ENCODE measurements around the gene ADGRG4. TPM values are rescaled to one million over a fixed set of nuclear protein-coding genes. Genes with fewer than 3 reads are reported as not detected.
"Not testable (repeated sequence)": the region's sequence is repeated elsewhere in the genome, so short reads cannot be mapped to it uniquely, and the experiment has no call there.

Gene ADGRG4
- total RNA-seq, 2 donors from 2014 or later: not detected

DNA sequence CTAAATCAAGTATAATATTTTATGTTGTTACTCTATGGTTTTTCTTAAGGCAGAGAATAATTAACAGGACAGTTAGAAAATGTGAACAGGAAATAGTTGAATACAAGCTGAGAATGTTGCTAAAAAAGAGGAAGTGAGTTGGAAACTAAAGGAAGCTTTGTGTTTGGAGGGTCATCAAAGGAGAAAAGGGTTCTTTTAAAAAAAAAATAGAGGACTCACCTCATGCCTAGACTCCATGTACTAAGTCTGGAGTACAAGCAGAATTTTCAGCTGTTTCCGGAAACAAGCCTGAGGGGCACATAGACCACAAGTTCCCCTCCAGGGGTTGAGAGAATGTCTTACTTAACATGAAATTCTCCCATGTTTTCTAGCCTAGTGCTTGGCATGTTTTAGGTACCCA, 29.5 kb upstream of the ADGRG4 start:
- WGBS, 2 donors: 67 to 75% methylated on average over 1 of the region's 1 CpG
- H3K4me1 ChIP-seq: no peaks in the 10 kb centered on the region
- H3K36me3 ChIP-seq (replicated peaks in 1 of 2; ENCODE audit: insufficient read depth in 1 of 2, low read depth in 2 of 2): no peaks in the 10 kb centered on the region
- DNase-seq: no peak
- intact Hi-C loops (cut with DNase I): no loop called here
- no peak overlapping the region for H3K4me3 ChIP-seq
- no peaks in the 10 kb centered on the region for H3K9me3 ChIP-seq
- no peak for ATAC-seq
- TF ChIP-seq POLR2A (IDR thresholded peaks at IDR 0.05): no peak
- TF ChIP-seq, protein P1, sequence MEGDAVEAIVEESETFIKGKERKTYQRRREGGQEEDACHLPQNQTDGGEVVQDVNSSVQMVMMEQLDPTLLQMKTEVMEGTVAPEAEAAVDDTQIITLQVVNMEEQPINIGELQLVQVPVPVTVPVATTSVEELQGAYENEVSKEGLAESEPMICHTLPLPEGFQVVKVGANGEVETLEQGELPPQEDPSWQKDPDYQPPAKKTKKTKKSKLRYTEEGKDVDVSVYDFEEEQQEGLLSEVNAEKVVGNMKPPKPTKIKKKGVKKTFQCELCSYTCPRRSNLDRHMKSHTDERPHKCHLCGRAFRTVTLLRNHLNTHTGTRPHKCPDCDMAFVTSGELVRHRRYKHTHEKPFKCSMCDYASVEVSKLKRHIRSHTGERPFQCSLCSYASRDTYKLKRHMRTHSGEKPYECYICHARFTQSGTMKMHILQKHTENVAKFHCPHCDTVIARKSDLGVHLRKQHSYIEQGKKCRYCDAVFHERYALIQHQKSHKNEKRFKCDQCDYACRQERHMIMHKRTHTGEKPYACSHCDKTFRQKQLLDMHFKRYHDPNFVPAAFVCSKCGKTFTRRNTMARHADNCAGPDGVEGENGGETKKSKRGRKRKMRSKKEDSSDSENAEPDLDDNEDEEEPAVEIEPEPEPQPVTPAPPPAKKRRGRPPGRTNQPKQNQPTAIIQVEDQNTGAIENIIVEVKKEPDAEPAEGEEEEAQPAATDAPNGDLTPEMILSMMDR (IDR thresholded peaks at IDR 0.05): no peak
- H3K27me3 ChIP-seq: no peaks in the 10 kb centered on the region
- H3K27ac ChIP-seq: no peak overlapping the region

DNA sequence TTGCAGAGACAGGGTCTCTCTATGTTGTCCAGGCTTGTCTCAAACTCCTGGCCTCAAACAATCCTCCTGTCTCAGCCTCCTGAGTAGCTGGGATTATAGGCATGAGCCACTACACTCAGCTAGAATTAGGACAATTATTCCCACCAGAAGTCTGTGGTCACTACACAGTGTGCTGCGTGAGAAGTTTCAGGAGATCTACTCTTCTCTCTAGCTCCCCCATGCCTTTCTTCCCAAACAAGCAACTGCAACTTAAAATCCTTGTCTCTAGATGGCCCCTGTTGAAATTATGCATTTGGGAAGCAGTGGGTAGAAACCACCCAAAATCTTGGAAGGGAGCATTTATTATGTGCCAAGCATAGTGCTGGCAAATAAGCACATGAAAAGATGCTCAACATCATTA, 28.4 kb upstream of the ADGRG4 start:
- DNase-seq (no peak), ATAC-seq (no peak)
- 9 to 40% methylated on average over 1 of the region's 1 CpG for WGBS, 2 donors
- TF ChIP-seq POLR2A (IDR thresholded peaks at IDR 0.05): no peak
- TF ChIP-seq, protein P1 (IDR thresholded peaks at IDR 0.05): no peak
- Histone ChIP-seq H3K4me1 (no peaks in the 10 kb centered on the region), H3K4me3 (no peak overlapping the region), H3K36me3 (replicated peaks in 1 of 2; ENCODE audit: insufficient read depth in 1 of 2, low read depth in 2 of 2) (no peaks in the 10 kb centered on the region), H3K9me3 (no peaks in the 10 kb centered on the region), H3K27me3 (no peaks in the 10 kb centered on the region), H3K27ac (no peak overlapping the region)
- intact Hi-C loops (cut with DNase I): no loop called here

DNA sequence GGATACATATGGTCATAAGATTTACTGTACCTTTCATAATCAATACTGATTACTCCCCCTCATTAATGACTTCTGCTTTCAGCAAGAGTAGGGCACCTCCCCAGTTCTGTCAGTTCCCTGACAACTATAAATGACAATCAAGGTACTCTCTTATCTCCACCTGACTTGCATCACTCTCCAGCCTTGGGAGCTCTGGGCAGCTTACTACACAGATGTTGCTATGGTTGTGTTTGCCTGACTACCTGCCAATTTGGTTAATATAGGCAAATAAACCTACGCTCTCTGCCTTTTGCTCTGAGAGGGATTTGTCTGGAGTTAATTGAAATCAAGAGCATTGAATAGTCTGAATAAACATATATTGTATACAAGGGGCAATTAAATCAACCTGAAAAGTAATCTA, 26.8 kb upstream of the ADGRG4 start:
- Histone ChIP-seq H3K9me3 (no peaks in the 10 kb centered on the region), H3K36me3 (replicated peaks in 1 of 2; ENCODE audit: insufficient read depth in 1 of 2, low read depth in 2 of 2) (no peaks in the 10 kb centered on the region), H3K27ac (no peak overlapping the region), H3K4me1 (no peaks in the 10 kb centered on the region), H3K4me3 (no peak overlapping the region), H3K27me3 (no peaks in the 10 kb centered on the region)
- DNase-seq (peak in 3 of 4 donors; percentile 11 to 23 (median 12)), ATAC-seq (peak; percentile 50)
- 13 to 18% methylated on average over 1 of the region's 1 CpG for WGBS, 2 donors
- no peak for TF ChIP-seq POLR2A (IDR thresholded peaks at IDR 0.05)
- TF ChIP-seq, protein P1 (IDR thresholded peaks at IDR 0.05): no peak
- intact Hi-C loops (cut with DNase I): no loop called here

DNA sequence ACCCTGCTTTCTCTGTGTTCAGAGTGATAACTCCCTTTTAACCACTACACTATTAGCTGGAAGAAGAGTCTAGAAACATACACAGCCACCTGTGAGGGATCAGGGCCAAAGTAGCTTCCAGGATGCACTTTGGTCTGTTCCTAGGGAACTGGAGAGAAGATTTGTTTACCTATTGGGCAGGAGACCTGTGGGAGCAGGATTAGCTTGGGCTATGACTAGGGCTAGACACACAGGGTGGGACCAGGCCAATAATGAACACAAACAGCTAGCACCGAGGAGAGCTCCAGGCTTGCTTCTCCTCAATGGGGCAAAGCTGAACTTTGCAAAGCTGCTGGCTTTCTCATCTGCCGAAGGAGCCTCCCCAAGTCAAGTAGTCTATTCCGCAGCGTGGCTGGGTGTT, 25.2 kb upstream of the ADGRG4 start:
- intact Hi-C loops (cut with DNase I): no loop called here
- Histone ChIP-seq H3K27me3 (no peaks in the 10 kb centered on the region), H3K4me1 (no peaks in the 10 kb centered on the region), H3K36me3 (replicated peaks in 1 of 2; ENCODE audit: insufficient read depth in 1 of 2, low read depth in 2 of 2) (no peaks in the 10 kb centered on the region), H3K9me3 (no peaks in the 10 kb centered on the region), H3K4me3 (no peak overlapping the region), H3K27ac (no peak overlapping the region)
- WGBS, 2 donors: 88% methylated on average over 4 of the region's 4 CpGs; no CpG with 5 or more reads in 1 of the 2 donors
- TF ChIP-seq, protein P1 (IDR thresholded peaks at IDR 0.05): no peak
- TF ChIP-seq POLR2A (IDR thresholded peaks at IDR 0.05): no peak
- ATAC-seq (no peak), DNase-seq (no peak)

DNA sequence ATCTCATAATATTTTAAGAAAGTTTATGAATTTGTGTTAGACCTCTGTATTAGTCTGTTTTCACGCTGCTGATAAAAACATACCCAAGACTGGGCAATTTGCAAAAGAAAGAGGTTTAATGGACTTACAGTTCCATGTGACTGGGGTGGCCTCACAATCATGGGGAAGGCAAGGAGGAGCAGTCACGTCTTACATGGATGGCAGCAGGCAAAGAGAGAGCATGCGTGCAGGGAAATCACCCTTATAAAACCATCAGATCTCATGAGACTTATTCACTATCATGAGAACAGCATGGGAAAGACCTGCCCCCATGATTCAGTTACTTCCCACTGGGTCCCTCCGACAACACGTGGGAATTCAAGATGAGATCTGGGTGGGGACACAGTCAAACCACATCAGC, 14.4 kb upstream of the ADGRG4 start:
- H3K36me3 ChIP-seq (replicated peaks in 1 of 2; ENCODE audit: insufficient read depth in 1 of 2, low read depth in 2 of 2); H3K27ac ChIP-seq; DNase-seq; intact Hi-C loops (cut with DNase I); ATAC-seq; H3K4me3 ChIP-seq; H3K27me3 ChIP-seq; H3K9me3 ChIP-seq; H3K4me1 ChIP-seq: not testable (repeated sequence)
- WGBS, 2 donors: 80 to 90% methylated on average over 5 of the region's 5 CpGs
